SKM-1 treated with dmso at 0.1 percent for 144 hours (cell line): ENCODE data around the gene SLC24A1.

Experiments
- DNase-seq: peaks from one replicate; lab custom pipeline; 2025; ENCODE audit not compliant: unreplicated experiment; lab: John Stamatoyannopoulos, UW

SLC24A1 gene

DNA sequence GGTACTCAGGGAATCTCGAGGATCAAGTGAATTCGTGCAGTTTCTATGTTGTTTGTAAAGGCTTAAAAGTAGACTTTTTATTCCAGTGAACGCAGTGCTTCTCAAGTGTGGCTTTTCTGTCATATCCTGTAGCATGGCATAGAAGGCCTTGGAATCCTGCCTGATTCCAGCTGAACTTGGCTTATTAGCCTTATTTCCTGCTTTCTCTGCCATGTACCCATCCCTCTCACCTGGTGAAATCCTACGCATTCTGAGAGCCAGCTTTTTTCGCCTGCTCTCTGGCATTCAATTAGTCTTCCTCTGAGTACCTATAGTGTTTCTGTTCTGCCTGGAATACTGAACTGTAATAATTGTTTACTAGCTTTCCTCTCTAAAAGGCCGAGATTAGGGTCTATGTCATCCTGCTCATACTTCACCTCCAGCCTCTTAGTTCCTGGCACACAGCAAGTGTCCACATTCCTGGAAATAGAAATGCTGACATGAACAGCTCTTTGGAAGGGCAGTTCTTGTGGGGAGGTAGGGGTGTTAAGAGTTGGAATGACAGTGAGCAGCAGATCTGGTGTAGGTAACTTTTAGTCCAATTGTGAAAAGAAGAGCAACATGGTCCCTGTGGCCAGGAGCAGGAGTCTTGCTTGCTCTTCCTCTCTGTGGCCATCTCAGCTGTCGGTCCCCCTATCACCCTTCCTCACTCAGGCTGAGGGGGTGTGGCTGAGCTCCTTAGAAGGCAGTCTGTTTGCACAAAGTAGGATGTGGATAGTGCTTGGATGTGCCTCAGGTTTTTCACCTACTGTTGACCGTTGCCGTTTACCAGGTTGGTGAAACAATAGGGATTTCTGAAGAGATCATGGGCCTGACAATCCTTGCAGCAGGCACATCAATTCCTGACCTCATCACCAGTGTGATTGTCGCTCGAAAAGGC is 30.4 kb downstream of the SLC24A1 start:
- no peak for DNase-seq

DNA sequence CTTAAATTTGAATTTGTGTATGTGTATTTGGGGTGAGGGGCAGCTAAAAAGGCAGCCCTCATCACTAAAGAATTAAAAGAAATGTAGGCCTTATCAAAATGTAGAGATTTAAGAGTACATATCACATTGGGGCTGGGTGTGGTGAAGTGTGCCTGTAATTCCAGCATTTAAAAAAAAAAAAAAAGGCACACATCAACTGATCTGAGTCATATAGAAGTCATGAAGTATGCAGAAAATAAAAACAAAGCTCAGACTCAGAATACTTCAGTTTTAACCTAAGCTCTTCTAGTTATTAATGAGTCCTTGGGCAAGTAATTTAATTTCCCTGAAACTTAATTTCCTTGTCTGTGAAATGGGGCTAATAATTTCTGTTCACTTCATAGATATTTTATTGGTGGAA is 31.6 kb downstream of the SLC24A1 start:
- no peak for DNase-seq

DNA sequence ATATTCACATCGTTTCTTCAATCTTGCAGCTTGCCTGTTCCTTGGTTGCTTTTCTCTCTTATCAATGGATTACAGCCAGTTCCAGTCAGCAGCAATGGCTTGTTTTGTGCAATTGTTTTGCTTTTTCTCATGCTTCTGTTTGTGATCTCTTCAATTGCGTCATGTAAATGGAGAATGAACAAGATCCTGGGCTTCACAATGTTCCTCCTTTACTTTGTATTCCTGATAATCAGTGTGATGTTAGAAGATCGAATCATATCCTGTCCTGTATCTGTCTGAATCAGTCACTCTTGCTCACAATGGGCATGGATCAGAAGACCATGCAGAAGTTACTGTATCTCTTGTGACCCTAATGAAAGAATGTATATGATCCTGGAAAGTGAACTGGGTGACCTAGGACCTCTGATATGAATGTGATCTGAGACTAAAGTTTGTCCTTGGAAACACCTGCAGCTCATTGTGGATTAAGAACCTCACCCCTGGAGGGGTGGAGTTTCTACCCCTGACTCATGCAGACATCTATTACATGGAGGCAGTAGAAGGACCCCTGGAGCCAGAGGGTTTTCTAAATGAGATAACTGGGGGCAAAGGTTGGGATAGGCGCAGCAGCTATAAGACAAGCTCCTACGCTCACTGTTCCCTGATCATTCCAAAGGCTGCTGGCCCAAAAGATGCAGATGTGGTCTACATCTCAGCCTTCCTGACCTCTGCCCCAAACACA is 32.2 kb downstream of the SLC24A1 start:
- no peak for DNase-seq

DNA sequence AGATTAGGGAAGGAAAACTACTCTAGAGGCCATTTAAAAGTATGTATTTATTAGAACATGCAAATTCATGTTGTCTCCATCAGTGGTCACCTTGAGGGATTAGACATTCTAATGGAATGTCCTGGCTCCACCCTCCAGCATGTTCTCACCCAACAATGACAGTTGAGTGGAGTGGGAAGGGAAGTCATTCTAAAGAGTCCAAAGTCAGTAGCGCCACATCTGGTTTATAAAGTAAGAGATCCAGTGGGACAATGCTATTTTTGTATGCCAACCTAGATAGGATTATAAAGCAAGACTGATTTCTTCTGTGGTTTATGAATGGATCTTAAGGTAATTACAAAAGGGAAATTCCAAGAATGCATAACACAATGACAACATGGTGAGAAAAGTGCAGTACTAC is 33.3 kb downstream of the SLC24A1 start:
- DNase-seq, result no peak

DNA sequence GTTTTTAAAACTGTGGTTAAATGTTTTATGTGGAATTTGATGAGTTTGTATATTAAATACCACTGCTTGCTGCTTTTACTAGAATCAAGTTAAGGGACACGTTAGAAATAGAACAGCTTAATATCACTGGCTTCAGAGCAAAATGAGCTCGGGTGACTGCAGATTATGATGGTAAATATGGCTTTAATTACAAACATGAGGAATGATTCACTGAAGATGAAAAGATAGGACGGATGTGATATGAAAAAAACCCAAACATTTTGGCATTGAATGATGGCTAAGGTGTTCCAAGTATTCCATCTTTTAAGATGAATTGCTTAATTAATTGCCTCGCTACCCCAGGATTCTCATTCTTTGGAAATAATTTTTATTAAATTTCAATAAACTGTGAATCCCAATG is 33.7 kb downstream of the SLC24A1 start:
- no peak for DNase-seq

DNA sequence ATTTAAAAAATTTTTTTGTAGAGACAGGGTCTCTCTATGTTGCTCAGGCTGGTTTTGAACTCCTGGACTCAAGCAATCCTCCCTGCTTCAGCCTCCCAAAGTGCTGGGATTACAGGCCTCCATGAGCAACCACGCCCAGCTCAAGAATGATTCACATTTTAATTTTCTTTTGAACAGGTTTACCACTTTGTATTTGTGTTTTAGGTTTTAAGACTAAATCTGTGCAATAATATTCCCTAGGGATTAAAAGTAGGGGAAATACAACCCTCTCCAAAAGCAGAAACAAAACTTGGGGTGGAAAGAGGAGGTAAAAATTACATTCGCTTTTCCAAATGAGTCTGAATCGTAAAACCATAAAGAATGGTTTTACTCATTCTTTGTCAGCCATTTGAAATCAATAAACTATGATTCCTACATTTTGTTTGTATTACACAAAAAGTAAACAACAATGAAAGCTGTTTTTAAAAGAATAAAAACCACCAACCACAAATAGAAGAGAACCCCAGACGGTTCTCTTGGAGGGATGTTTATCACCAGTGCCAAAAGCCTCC is 37.8 kb downstream of the SLC24A1 start:
- DNase-seq, result no peak

DNA sequence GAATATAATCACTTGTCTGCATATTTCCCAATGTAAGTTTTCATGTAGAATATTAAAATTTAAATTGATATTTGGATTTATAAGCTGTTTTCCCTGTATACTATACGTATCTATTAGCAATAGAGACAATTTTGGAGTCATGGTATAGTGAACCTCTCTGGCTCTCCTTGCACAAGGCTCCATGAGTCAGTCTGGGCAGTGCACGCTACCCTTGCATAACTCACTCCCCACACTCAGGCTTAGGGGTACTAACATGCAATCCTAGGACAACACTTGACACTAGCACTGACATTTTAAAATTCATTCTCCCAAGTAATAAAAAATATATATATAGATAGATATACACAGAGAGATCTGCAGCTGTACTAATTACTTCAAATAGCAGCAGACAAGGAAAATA is 39.2 kb downstream of the SLC24A1 start:
- DNase-seq, result no peak

DNA sequence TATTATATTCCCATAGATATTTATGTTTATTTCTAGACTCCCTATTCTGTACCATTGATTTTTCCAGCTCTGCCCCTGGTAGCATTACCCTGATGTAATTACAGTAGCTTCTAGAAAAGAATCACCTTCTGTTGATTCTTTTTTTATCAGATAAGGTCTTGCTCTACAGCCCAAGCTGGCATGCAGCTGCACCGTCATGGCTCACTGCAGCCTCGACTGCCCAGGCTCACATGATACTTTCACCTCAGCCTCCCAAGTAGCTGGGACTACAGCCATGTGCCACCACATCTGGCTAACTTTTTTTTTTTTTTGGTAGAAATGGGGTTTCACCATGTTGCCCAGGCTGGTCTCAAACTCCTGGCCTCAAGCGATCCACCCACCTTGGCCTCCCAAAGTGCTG is 41.8 kb downstream of the SLC24A1 start:
- DNase-seq, result no peak

DNA sequence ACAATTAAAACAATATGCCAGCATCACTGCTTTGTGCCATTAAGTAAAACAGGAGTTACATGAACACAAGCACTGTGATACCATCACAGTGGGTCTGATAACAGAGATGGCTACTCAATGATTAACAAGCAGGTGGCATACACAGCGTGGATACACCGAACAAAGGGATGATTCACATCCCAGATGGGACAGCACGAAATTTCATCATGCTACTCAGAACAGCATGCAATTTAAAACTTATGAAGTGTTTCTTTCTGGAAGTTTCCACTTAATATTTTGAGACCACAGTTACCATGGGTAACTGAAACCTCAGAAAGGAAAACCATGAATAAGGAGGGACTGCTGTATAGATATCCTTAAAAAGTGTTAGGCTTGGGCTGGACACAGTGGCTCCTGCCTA is 44.5 kb downstream of the SLC24A1 start:
- DNase-seq, result no peak

DNA sequence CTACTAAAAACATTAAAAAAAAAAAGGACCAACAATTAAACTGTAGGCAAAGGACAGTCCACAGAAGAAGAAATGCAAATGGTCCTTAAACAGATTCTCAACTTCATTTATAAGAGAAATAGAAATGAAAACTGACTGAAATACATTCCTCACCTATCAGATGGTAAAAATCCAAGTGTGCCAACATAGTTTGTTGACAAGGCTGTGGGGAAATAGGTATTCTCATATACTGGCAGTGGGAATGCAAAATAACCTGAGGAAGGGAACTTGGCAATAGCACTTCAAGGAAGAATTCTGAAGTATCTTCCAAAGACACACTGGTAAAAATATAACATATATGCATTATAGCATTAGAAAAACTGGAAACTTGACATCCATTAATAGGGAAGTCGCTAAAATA is 53.8 kb downstream of the SLC24A1 start:
- DNase-seq, result no peak

DNA sequence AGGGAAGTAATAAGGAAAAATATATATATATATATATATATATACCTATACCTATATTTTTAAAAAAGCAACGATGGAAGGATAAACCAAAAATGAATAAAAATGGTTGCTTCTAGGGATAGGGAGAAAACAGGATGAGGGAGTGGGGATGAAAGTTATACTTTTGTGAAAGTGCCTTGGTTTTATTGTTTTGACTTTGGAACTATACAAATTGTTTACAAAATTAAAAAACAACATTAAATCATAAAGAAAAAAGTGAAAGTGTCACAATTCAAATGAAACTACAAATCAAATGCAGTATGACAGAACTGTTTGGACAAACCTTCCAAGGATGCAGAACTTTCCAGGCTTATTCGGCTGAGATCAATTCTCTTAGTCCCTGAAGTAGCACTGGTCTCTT is 54.4 kb downstream of the SLC24A1 start:
- no peak for DNase-seq

DNA sequence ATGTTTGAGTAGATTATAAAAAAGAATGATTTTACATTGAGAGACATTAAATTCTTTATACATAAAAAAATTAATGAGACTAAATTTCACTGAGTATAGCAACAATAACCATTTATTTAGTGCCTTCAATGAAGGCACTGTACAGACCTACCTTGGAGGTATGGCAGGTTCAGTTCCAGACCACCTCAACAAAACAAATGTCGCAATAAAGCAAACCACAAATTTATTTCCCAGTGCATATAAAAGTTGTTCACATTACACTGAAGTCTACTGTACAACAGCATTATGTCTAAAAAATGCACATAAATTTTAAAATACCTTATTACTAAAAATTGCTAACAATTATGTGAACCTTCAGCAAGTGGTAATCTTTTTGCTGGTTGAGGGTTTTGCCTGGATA is 58.8 kb downstream of the SLC24A1 start:
- no peak for DNase-seq

DNA sequence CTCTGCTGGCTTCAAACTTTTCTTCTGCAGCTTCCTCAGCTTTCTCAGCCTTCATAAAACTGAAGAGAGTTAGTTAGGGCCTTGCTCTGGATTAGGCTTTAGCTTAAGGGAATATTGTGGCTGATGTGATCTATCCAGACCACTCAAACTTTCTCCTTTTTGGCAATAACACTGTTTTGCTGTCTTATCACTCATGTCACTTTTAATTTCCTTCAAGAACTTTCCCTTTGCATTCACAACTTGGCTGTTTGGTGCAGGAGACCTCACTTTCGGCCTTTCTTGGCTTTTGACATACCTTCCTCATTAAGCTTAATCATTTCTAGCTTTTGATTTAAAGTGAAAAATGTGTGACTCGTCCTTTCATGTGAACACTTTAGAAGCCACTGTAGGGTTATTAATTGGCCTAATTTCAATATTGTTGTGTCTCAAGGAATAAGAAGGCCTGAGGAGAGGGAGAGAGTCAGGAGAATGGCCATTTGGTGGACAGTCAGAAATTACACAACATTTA is 60.7 kb downstream of the SLC24A1 start:
- no peak for DNase-seq

DNA sequence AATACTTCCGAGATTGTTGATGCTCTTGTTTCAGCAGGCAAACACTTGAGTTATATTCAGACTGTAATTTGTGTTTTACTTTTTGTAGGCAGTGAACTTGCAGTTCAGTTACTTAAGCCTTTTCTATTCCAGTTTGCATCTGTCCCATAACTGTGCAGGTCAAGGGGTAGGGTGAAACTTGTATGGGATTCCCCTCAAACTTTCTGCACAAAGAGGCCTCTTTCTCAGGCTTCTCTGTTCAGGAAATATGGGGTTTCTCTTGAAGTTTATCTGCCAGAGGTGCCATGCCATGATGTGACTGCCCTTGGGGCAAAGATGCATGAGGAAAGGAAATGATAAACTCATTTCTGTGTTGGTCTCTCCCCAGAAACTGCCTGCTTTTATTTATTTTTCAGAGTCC is 66.7 kb downstream of the SLC24A1 start:
- no peak for DNase-seq

DNA sequence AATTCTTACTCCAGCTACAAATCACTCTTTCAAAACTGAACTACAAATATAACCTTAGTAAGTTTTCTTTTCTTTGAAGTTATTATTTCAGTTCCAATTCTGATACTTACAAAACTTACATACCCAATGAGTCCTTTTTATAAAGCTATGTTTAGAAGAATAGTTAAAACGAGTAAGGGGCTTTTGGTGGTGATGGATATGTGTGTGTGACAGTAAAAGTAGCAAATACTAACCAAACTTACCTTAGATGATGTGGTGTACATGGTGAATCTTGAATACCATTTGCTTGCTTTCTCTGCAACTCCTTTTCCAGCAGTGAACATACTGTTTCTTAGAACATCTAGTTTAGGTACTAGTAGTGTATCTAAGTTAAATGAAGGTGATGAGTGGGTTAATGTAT is 68.4 kb downstream of the SLC24A1 start:
- no peak for DNase-seq

DNA sequence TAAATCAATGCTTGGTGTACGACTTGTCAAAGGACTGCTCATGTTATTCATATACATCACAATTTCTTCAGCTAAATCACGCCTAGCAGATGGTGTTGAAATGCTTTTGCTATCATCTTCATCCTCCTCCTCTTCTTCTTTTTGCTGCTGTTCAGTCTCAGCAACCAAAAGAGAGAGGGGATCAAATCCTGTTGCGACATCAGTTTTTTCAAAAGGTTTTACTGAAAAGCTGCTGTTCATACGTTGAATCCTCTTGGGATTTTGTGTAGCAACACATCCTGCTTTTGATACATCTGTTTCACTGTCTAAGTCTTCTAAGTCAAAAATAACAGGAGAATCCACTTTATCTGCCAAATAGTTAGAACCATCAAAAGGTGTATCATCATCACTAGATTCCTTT is 69.0 kb downstream of the SLC24A1 start:
- no peak for DNase-seq

DNA sequence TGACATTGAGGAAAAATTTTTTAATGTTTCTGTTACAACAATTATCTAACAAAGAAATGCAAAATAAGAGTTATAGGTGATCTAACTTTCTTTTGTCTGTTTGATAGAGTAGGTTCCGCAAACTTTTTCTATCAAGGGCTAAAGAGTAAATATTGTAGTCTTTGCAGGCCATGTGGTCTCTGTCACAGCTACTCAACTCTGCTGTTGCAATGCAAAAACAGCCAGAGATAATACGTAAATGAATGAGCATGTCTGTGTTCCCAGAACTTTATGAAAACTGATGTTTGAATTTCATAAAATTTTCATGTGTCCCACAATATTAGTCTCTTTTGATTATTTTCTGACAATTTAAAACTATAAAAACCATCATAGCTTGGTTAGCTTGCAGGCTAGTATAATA is 73.3 kb downstream of the SLC24A1 start:
- DNase-seq, result no peak
